Ovary (tissue), 9 donors: ENCODE measurements around the gene EFNA1. TPM values are rescaled to one million over a fixed set of nuclear protein-coding genes. Genes with fewer than 3 reads are reported as not detected.
"Not testable (repeated sequence)": the region's sequence is repeated elsewhere in the genome, so short reads cannot be mapped to it uniquely, and the experiment has no call there.

Experiments used
- DNase-seq, 5 donors: peaks; one replicate each; pipeline ENCODE4 v3.0.0-alpha.2; 2019 to 2020
- H3K27ac ChIP-seq, 2 donors: fragments of 200-600 bp; one replicate each; pipeline versions ENCODE4 v1.5.1 to v1.8.0; 2019 to 2022
- H3K27me3 ChIP-seq: fragments of 200-600 bp; one replicate; pipeline ENCODE4 v1.8.0; 2022
- H3K36me3 ChIP-seq: fragments of 200-600 bp; sonication (generic); one replicate; pipeline ENCODE4 v1.5.1; 2019
- H3K4me1 ChIP-seq: one replicate; pipeline ENCODE4 v1.8.1; 2013; ENCODE audit warnings: mild to moderate bottlenecking, moderate library complexity; ENCODE audit not compliant: insufficient read depth
- H3K4me3 ChIP-seq: fragments of 200-600 bp; sonication (generic); one replicate; pipeline ENCODE4 v1.5.1; 2017
- H3K9me3 ChIP-seq, 2 donors: fragments of 200-600 bp in 1 of 2; sonication (generic) in 1 of 2; one replicate each; pipeline versions ENCODE4 v1.5.1 to v1.8.1; 2013 to 2019; ENCODE audit warnings: mild to moderate bottlenecking in 1 of 2, moderate library complexity in 1 of 2
- EP300 ChIP-seq: sonication (generic); formaldehyde crosslinking; IDR thresholded peaks from one replicate; pipeline ENCODE4 v1.6.1; 2017; ENCODE audit warnings: antibody characterized with exemption
- POLR2A ChIP-seq: fragments of 450-650 bp; IDR thresholded peaks from one replicate; pipeline ENCODE4 v1.6.1; 2017; ENCODE audit warnings: antibody characterized with exemption, mild to moderate bottlenecking, moderate library complexity
- whole genome bisulfite sequencing, 3 donors: extraction: QIAGEN DNeasy Blood & Tissue Kit in 1 of 3; methylation state at CpG; one replicate each; pipeline versions ENCODE4 v1.1.5 to v1.1.7; 2013 to 2017; 5-methylcytosine and 5-hydroxymethylcytosine counted together
- intact Hi-C, 4 donors: fragments of 100-400 bp; cut with DNase I; formaldehyde crosslinking; loops; one replicate each; pipeline versions ENCODE4 v1.11.0 to v1.15.1; 2022 to 2023
- polyA plus RNA-seq, 2 donors: library from polyadenylated mRNA; stranded (reverse); fragments of 200-250 nt in 1 of 2; fragments of 350-450 nt in 1 of 2; fragmentation: Illumina TruSeq in 1 of 2; extraction: RNeasy Lipid Tissue Mini Kit (QIAGEN cat#74804) in 1 of 2; gene quantifications; one replicate each; pipeline ENCODE4 v1.2.3, GENCODE V29; 2013 to 2014
- total RNA-seq, 7 donors: library from RNA; depleted of rRNA in 2 of 7; stranded (reverse); fragments of >200 nt in 2 of 7; fragmentation: NEBNext Ultra II Directional in 3 of 7; extraction: Animal tissue kit (Norgen Biotek cat#: 25700) in 3 of 7; gene quantifications; one replicate each; pipeline versions ENCODE4 v1.1.0 to v1.2.4, GENCODE V29; 2016 to 2023
- TF ChIP-seq, protein P1 (sequence below), 3 donors: fragments of 450-650 bp in 2 of 3; fragments of 200-600 bp in 1 of 3; IDR thresholded peaks; one replicate each; pipeline versions ENCODE4 v1.5.1 to v1.8.0; 2016 to 2022; ENCODE audit warnings: antibody characterized with exemption in 3 of 3, mild to moderate bottlenecking in 1 of 3
- donor health status: DM: no; HTN: no; CAD: no; lungs with moderate emphysema.
- donor health status: DM: no; HTN: no; CAD: no.
- donor health status: Bipolar disorder and iron deficiency.
- donor health status: DM: yes; HTN: yes; CAD: no.
- donor health status: DM: no; HTN: no; CAD: no.
- donor health status: DM: yes; HTN: yes; CAD: no.

EFNA1 gene
- total and polyA plus RNA-seq, 9 donors = 12.1 to 51.6 (median 18.6) TPM

DNA sequence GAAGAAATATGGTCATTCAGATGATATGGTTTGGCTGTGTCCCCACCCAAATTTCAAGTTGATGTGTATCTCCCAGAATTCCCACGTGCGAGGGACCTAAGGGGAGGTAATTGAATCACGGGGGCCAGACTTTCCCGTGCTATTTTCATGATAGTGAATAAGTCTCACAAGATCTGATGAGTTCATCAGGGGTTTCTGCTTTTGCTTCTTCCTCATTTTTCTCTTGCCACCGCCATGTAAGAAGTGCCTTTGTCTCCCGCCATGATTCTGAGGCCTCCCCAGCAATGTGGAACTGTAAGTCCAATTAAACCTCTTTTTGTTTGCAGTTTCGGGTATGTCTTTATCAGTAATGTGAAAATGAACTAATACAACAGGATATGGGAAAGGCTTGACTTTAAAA is 14.1 kb downstream of the EFNA1 start:
- Histone ChIP-seq H3K4me3 (no peak overlapping the region), H3K9me3 (no peaks in the 10 kb centered on the region), H3K4me1 (peaks cover 6% of the 10 kb centered on the region), H3K36me3 (no peaks in the 10 kb centered on the region), H3K27ac (no peak overlapping the region), H3K27me3 (no peaks in the 10 kb centered on the region)
- no peak for DNase-seq
- intact Hi-C loops = no loop called here
- 81 to 88% (median 84%) methylated on average over 7 of the region's 7 CpGs for WGBS, 3 donors
- no peak for TF ChIP-seq POLR2A
- no peak for TF ChIP-seq EP300
- TF ChIP-seq, protein P1, sequence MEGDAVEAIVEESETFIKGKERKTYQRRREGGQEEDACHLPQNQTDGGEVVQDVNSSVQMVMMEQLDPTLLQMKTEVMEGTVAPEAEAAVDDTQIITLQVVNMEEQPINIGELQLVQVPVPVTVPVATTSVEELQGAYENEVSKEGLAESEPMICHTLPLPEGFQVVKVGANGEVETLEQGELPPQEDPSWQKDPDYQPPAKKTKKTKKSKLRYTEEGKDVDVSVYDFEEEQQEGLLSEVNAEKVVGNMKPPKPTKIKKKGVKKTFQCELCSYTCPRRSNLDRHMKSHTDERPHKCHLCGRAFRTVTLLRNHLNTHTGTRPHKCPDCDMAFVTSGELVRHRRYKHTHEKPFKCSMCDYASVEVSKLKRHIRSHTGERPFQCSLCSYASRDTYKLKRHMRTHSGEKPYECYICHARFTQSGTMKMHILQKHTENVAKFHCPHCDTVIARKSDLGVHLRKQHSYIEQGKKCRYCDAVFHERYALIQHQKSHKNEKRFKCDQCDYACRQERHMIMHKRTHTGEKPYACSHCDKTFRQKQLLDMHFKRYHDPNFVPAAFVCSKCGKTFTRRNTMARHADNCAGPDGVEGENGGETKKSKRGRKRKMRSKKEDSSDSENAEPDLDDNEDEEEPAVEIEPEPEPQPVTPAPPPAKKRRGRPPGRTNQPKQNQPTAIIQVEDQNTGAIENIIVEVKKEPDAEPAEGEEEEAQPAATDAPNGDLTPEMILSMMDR (IDR thresholded peaks at IDR 0.05) = no peak

DNA sequence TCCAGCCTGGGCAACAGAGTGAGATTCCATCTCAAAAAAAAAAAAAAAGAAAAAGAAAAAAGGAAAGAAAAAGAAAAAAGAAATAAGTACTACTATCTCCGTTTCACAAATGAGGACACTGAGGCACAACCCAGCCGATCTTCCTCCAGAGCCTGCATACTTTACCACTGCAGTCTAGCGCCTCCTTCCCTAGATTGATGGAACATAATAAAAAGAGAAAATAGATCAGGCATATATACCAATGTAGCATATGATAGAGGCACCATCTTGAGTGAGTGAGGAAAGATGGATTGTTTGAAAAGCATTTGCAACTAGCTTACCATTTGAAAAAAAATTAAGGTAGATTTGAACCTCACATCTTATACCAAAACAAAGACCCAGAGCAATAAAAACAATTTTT is 17.8 kb downstream of the EFNA1 start:
- H3K36me3 ChIP-seq = no peaks in the 10 kb centered on the region
- H3K4me1 ChIP-seq = peaks cover under 1% of the 10 kb centered on the region
- H3K27ac ChIP-seq = no peak overlapping the region
- H3K4me3 ChIP-seq = no peak overlapping the region
- 74 to 82% (median 77%) methylated on average over 3 of the region's 3 CpGs for WGBS, 3 donors
- intact Hi-C loops = no loop called here
- DNase-seq = no peak
- TF ChIP-seq EP300 = no peak
- no peaks in the 10 kb centered on the region for H3K27me3 ChIP-seq
- H3K9me3 ChIP-seq = no peaks in the 10 kb centered on the region

DNA sequence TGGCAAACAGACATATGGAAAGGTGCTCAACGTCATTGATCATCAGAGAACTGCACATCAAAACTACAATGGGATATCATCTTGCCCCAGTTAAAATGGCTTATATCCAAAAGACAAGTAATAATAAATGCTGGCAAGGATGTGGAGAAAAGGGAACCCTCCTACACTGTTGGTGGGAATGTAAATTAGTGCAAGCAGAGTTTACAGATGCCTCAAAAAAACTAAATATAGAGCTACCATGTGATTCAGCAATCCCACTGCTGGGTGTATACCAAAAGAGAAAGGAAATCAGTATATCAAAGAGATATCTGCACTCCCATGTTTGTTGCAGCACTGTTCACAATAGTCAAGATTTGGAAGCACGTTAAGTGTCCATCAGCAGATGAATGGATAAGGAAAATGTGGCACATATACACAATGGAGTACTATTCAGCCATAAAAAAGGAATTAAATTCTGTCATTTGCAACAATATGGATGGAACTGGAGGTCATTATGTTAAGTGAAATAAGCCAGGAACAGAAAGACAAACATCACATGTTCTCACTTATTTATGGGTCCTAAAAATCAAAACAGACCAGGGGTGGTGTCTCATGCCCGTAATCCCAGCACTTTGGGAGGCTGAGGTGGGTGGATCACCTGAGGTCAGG is 28.4 kb downstream of the EFNA1 start:
- H3K4me1 ChIP-seq, H3K9me3 ChIP-seq, H3K36me3 ChIP-seq, H3K4me3 ChIP-seq, H3K27ac ChIP-seq, H3K27me3 ChIP-seq, DNase-seq, intact Hi-C loops: not testable (repeated sequence)
- WGBS, 3 donors = 64 to 69% (median 67%) methylated on average over 3 of the region's 3 CpGs

DNA sequence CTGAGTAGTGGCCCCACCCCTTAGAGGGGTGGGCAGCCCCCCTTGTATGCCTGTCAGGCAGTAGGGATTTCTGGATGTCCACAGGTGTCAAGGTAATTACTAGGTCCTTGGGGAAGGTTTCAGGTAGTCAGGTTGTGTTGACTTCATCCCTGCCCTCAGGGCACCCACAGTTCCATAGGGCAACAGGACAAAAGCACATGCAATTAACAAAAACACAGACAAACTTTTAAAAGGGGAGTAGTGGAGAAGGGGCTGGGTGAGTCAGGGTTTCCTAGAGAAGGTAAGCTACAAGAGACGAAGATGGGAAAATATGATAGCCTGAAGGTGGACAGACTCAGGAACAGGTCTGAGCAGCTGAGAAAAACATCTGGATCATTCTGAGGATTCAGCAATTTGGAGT is 31.3 kb downstream of the EFNA1 start:
- Histone ChIP-seq H3K4me3 (no peak overlapping the region), H3K9me3 (no peaks in the 10 kb centered on the region), H3K27me3 (no peaks in the 10 kb centered on the region), H3K4me1 (no peaks in the 10 kb centered on the region), H3K36me3 (no peaks in the 10 kb centered on the region), H3K27ac (no peak overlapping the region)
- WGBS, 3 donors = 73 to 79% (median 76%) methylated on average over 1 of the region's 1 CpG
- TF ChIP-seq EP300 (no peak), POLR2A (no peak)
- TF ChIP-seq, protein P1 (IDR thresholded peaks at IDR 0.05) = no peak
- no peak for DNase-seq
- intact Hi-C loops = no loop called here

DNA sequence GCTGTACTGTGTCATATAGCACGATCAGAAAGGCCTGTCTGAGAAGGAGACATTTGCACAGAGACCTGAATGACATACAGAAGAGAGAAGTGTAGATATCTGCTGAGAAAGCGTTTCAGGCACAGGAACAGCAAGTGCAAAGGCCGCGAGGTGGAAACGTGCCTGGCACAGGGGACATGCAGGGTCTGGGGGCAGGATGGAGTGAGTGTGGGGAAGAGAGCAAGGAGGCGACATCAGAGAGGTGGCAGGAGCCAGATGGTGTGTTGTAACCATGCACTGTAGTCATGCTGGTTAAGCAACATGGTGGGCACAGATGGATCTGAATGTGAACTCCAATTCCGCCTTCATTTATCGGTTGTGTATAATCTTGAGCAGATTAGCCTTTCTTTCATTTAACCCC is 32.5 kb downstream of the EFNA1 start:
- Histone ChIP-seq H3K9me3 (no peaks in the 10 kb centered on the region), H3K27ac (no peak overlapping the region), H3K36me3 (no peaks in the 10 kb centered on the region), H3K27me3 (no peaks in the 10 kb centered on the region), H3K4me3 (no peak overlapping the region), H3K4me1 (no peaks in the 10 kb centered on the region)
- 66 to 69% (median 69%) methylated on average over 8 of the region's 8 CpGs for WGBS, 3 donors
- no peak for DNase-seq
- intact Hi-C loops = no loop called here
- TF ChIP-seq POLR2A = no peak
- TF ChIP-seq, protein P1 (IDR thresholded peaks at IDR 0.05) = no peak
- no peak for TF ChIP-seq EP300

DNA sequence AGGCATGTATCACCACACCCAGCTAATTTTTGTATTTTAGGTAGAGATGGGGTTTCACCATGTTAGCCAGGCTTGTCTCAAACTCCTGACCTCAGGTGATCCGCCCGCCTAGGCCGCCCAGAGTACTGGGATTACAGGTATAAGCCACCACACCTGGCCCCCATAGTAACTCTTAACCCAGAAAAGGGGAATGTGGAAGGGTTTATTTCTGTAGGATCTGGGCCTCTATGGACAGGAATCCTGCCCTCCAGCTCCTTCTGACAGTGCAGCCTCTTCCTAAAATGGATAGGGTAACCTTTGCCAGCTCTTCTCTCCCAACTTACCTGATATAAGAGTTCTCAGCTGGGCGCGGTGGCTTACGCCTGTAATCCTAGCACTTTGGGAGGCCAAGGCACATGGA is 35.0 kb downstream of the EFNA1 start:
- H3K9me3 ChIP-seq, H3K4me1 ChIP-seq, H3K27ac ChIP-seq, H3K4me3 ChIP-seq, H3K36me3 ChIP-seq, H3K27me3 ChIP-seq, DNase-seq, intact Hi-C loops: not testable (repeated sequence)
- whole genome bisulfite sequencing, 3 donors = 97 to 98% (median 97%) methylated on average over 6 of the region's 6 CpGs

DNA sequence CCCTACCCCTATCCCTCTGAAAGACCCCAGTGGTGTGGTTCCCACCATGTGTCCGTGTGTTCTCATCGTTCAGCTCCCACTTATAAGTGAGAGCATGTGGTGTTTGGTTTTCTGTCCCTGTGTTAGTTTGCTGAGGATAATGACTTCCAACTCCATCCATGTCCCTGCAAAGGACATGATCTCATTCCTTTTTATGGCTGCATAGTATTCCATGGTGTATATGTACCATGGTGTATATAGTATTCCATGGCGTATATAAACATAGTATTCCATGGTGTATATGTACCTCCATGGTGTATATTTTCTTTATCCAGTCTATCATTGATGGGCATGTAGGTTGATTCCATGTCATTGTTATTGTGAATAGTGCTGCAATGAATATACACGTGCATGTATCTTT is 36.1 kb downstream of the EFNA1 start:
- H3K4me1 ChIP-seq, intact Hi-C loops, H3K36me3 ChIP-seq, H3K9me3 ChIP-seq, H3K27ac ChIP-seq, H3K4me3 ChIP-seq, H3K27me3 ChIP-seq, DNase-seq: not testable (repeated sequence)
- WGBS, 3 donors = 93 to 97% (median 96%) methylated on average over 4 of the region's 4 CpGs

DNA sequence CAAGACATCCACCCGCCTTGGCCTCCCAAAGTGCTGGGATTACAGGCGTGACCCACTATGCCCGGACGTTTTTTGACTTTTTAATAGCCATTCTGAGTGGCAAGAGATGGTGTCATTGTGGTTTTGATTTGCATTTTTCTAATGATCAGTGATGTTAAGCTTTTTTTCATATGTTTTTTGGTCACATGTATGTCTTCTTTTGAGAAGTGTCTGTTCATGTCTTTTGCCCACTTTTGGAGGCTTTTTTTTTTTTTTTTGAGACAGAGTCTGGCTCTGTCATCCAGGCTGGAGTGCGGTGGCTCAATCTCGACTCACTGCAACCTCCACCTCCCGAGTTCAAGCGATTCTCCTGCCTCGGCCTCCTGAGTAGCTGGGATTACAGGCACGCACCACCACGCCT is 36.9 kb downstream of the EFNA1 start:
- not testable (repeated sequence) for DNase-seq, H3K4me3 ChIP-seq, H3K9me3 ChIP-seq, H3K4me1 ChIP-seq, H3K27me3 ChIP-seq, H3K36me3 ChIP-seq, H3K27ac ChIP-seq
- WGBS, 3 donors = 94 to 96% (median 96%) methylated on average over 11 of the region's 11 CpGs
- intact Hi-C loops = loop anchor here in 1 of 4 donors (5.0 kb wide), 1 partner anchor 72 kb away; no protein-coding TSS in a partner anchor
